ENCODE data around the gene ELFN1.

The ELFN1 gene

DNA sequence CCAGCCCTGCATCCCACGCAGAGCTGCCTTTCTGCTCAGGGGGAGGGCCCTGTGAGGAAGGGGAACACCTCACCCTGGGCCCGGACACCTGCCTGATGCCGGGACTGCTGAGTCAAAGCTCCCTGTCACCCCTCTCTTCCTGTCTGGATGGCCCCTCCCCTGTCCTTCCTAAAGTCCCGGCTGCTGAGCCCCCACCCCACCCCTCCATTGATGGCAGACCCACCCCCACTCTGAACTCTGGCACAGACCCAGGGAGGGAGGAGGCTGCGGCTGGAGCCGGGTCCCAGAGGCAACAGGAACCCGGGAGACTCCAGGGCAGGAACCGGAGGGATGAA, 78.7 kb downstream of the ELFN1 start:
- DNase-seq (ENCODE audit: extremely low read depth, low read depth): no peak
- TF ChIP-seq, protein P1, sequence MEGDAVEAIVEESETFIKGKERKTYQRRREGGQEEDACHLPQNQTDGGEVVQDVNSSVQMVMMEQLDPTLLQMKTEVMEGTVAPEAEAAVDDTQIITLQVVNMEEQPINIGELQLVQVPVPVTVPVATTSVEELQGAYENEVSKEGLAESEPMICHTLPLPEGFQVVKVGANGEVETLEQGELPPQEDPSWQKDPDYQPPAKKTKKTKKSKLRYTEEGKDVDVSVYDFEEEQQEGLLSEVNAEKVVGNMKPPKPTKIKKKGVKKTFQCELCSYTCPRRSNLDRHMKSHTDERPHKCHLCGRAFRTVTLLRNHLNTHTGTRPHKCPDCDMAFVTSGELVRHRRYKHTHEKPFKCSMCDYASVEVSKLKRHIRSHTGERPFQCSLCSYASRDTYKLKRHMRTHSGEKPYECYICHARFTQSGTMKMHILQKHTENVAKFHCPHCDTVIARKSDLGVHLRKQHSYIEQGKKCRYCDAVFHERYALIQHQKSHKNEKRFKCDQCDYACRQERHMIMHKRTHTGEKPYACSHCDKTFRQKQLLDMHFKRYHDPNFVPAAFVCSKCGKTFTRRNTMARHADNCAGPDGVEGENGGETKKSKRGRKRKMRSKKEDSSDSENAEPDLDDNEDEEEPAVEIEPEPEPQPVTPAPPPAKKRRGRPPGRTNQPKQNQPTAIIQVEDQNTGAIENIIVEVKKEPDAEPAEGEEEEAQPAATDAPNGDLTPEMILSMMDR (IDR thresholded peaks at IDR 0.05; ENCODE audit: low read depth, low read length): no peak

DNA sequence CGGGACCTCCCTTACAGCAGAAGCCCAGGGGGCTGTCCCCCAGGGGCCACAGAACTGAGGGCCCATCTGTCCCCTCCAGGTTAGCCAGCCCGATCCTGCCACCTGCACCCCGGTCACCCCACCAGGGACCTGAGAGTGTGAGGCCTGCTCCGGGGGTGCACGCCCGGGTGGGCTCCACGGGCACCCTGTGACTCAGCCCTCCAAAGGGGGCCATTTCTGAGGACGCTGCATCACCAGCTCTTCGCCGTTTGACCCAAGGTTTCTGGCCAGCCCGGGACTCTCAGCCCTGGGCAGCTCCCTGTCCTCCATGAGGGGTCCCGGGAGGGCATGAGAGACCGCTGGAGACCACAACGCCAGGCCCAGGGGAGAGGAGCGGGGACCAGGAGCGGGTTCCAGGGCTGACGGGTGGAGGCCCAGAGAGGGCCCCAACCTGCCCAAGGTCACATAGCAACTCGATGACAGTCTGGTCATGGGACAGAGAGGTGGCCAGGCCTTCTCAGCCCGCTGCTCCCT, 79.3 kb downstream of the ELFN1 start:
- DNase-seq (ENCODE audit: extremely low read depth, low read depth): no peak
- TF ChIP-seq, protein P1 (IDR thresholded peaks at IDR 0.05; ENCODE audit: low read depth, low read length): no peak

DNA sequence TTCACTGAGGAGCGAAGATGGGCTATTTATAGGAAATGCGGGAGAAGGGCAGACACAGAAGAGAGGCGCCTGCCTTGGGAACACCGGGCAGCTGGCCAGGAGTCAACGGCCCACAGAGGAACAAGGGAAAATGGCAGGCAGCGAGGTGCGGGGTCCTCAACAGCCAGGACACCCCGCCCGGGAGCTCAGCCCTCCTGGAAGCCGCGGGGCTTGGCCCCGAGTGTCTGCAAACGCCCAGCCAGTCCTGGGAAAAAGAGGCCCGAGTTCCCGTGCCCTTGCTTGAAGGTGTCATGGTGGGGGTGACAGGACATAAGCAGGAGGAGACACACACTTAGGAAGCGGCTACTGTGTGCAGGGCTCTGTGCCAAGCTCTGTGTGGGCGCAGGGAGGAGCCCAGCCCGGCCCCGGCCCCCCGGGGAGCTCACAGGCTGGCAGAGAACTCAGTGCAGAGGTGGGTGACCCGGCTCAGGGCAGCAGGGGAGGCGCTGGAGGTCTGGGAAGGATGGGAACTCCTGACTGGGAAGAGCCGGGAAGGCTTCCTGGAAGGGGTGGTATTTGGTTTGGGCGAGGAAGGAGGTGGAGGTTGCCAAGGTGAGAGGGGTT, 79.9 kb downstream of the ELFN1 start:
- no peak for DNase-seq (ENCODE audit: extremely low read depth, low read depth)

DNA sequence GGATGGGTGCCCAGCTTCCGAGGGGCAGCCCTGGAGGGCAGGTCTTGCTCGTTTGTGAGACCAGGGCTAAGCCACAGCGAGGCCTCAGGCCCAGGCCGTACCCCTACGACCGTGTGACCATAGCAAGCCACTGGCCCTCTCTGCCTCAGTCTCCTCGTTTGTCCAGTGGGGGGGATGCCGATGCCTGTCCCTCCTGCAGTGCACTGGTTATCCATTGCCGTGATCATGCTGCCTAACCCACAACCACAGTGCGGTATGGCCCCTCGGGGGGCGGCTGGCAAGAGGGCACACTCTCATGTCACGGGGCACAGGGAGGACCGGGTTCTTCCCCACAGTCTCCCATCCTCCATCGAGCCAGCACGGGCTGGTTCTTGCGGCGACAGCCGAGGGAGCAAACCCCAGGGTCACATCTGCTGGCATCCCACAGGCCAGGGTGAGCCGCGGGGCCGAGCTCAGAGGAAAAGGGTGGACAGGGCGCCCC, 80.5 kb downstream of the ELFN1 start:
- TF ChIP-seq, protein P1 (IDR thresholded peaks at IDR 0.05; ENCODE audit: low read depth, low read length): no peak
- no peak for DNase-seq (ENCODE audit: extremely low read depth, low read depth)

More for the DNA sequence above, 79.9 kb downstream of the ELFN1 start:
- TF ChIP-seq, protein P1 (IDR thresholded peaks at IDR 0.05; ENCODE audit: low read depth, low read length): no peak

DNA sequence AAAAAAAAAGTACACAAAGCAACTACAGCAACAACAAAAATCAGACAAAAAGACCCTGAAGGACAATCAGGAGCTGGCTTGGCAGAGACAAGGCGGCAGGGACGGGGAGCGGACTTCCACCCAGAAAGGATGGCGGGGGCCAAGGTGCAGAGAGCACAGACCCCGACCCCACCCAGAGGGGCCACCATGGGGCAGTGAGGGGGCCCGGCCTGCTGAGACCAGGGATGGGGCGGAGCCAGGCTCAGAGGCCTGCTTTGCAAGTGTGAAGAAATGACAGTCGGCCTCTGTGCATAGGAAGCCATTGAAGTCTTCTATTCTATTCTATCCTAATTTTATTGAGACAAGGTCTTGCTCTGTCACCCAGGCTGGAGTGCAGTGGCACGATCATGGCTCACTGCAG, 82.0 kb downstream of the ELFN1 start:
- DNase-seq (ENCODE audit: extremely low read depth, low read depth): no peak

DNA sequence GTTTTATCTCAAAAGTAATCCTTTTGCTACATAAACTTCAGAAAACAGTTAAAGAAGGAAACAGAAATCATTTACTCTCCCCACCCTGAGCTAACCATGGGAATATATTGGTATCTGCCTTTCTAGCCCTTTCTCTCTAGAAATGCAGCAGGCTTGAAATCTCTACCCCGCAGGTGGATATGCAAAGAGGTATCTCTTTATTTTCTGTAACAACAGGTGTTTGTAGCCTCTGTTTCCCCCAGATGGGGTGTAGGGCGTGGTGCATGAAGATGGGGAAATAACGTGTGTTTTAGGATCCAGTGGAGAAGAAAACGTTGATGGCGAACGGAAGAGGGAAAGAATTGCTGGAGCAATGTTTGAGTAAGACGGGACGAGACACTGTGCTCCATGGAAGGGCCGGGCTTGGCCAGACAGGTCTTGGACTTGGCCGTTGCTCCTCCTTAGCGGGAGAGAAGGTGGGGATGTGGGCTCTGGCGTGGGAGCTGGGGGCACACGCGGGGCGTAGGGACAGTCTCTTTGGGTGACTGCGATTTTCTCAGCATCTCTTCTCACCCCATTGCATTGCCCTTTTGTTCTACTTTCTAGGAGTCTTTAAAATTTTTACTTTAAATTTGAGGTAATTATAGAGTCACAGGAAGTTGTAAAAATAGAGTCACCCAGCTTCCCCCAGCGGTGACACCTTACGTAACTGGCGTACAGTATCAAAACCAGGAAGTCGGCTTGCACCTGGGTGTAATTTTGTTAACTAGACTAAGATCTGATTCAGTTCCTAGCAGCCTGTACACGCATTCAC, 82.9 kb downstream of the ELFN1 start:
- TF ChIP-seq, protein P1 (IDR thresholded peaks at IDR 0.05; ENCODE audit: low read depth, low read length): no peak
- DNase-seq (ENCODE audit: extremely low read depth, low read depth): no peak

More for the DNA sequence above, 82.0 kb downstream of the ELFN1 start:
- TF ChIP-seq, protein P1 (IDR thresholded peaks at IDR 0.05; ENCODE audit: low read depth, low read length): no peak

DNA sequence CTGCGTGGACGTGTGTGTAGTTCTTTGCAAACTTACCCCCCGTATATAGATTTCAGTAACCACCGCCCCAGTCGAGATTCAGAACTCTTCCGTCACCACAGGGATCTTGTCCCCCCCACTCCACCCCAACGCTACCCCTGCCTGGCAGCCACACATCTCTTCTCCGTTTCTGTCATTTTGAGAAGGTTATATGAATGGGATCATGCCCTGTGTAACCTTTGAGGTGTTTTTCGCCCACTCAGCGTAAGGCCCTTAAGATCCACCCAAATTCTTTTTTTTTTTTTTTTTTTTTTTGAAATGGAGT, 83.4 kb downstream of the ELFN1 start:
- TF ChIP-seq, protein P1 (IDR thresholded peaks at IDR 0.05; ENCODE audit: low read depth, low read length): no peak
- no peak for DNase-seq (ENCODE audit: extremely low read depth, low read depth)

Measured in AG09319 (cell line).